A204.1 (cell line): Measurements from ENCODE around the gene GID4.

Source experiments
- FAIRE-seq: peaks from 2 replicates; lab custom pipeline; 2012; peaks lifted over from hg19 to GRCh38; lab: Jason Lieb, UNC

The GID4 gene

GRCh38 chr17:18017958-18018357 lies 21.2 kb upstream of the GID4 start:
- FAIRE-seq = no peak

- no peak for FAIRE-seq
Observed at GRCh38 chr17:18018411-18018921, 20.7 kb upstream of the GID4 start.

- no peak for FAIRE-seq
Observed at GRCh38 chr17:18019838-18020154, 19.4 kb upstream of the GID4 start.

- no peak for FAIRE-seq
Observed at GRCh38 chr17:18020971-18021370, 18.2 kb upstream of the GID4 start.

GRCh38 chr17:18021372-18021771 lies 17.8 kb upstream of the GID4 start:
- FAIRE-seq = no peak

GRCh38 chr17:18025241-18025944 lies 13.8 kb upstream of the GID4 start:
- FAIRE-seq = no peak

GRCh38 chr17:18025945-18026776 lies 13.0 kb upstream of the GID4 start:
- FAIRE-seq = no peak

GRCh38 chr17:18027280-18027679 lies 11.9 kb upstream of the GID4 start:
- no peak for FAIRE-seq

GRCh38 chr17:18028114-18028951 lies 10.9 kb upstream of the GID4 start:
- FAIRE-seq = no peak

GRCh38 chr17:18028952-18029540 lies 10.2 kb upstream of the GID4 start:
- FAIRE-seq = no peak

GRCh38 chr17:18031955-18032354 lies 7.3 kb upstream of the GID4 start:
- no peak for FAIRE-seq

- peak; percentile 95 for FAIRE-seq
Observed at GRCh38 chr17:18033442-18034099, 5.6 kb upstream of the GID4 start.

- no peak for FAIRE-seq
Observed at GRCh38 chr17:18035704-18036103, 3.5 kb upstream of the GID4 start.

GRCh38 chr17:18037486-18037885 lies 1.7 kb upstream of the GID4 start:
- FAIRE-seq = no peak

- no peak for FAIRE-seq
Observed at GRCh38 chr17:18038149-18038850, 908 bp upstream of the GID4 start.

- FAIRE-seq = no peak
Observed at GRCh38 chr17:18039535-18040260, 490 bp downstream of the GID4 start.

- no peak for FAIRE-seq
Observed at GRCh38 chr17:18040261-18040858, 1.2 kb downstream of the GID4 start.

- FAIRE-seq = no peak
Observed at GRCh38 chr17:18041776-18042175, 2.6 kb downstream of the GID4 start.

GRCh38 chr17:18042983-18043382 lies 3.8 kb downstream of the GID4 start:
- FAIRE-seq = no peak

- FAIRE-seq = no peak
Observed at GRCh38 chr17:18043491-18043890, 4.3 kb downstream of the GID4 start.
